Measurements from ENCODE around the gene FLACC1.

Gene FLACC1

GRCh38 chr2:201363857-201364560 lies 6.9 kb upstream of the FLACC1 start:
- peak; percentile 22 for DNase-seq (ENCODE audit: low read depth)
- peak; percentile 91 for TF ChIP-seq CTCF (IDR thresholded peaks at IDR 0.05; ENCODE audit: low read depth, low read length, missing control alignments)
- no peak overlapping the region for H3K4me3 ChIP-seq (ENCODE audit: low read depth, low read length)
- in situ Hi-C loops (cut with HindIII; ENCODE audit: low sequenced_read_pairs) = loop anchor here (10.0 kb wide), 2 partner anchors 109 to 161 kb away; no protein-coding TSS in a partner anchor

GRCh38 chr2:201362396-201362795 lies 5.3 kb upstream of the FLACC1 start:
- H3K4me3 ChIP-seq (ENCODE audit: low read depth, low read length) = no peak overlapping the region
- DNase-seq (ENCODE audit: low read depth) = no peak
- in situ Hi-C loops (cut with HindIII; ENCODE audit: low sequenced_read_pairs) = loop anchor here (10.0 kb wide), 2 partner anchors 108 to 162 kb away; no protein-coding TSS in a partner anchor
- TF ChIP-seq CTCF (IDR thresholded peaks at IDR 0.05; ENCODE audit: low read depth, low read length, missing control alignments) = no peak

- no peak overlapping the region for H3K4me3 ChIP-seq (ENCODE audit: low read depth, low read length)
These were observed 4.1 kb upstream of the FLACC1 start for GRCh38 chr2:201361078-201361733.

GRCh38 chr2:201360256-201360655 lies 3.1 kb upstream of the FLACC1 start:
- in situ Hi-C loops (cut with HindIII; ENCODE audit: low sequenced_read_pairs) = loop anchor here (10.0 kb wide), 2 partner anchors 105 to 165 kb away; no protein-coding TSS in a partner anchor
- DNase-seq (ENCODE audit: low read depth) = no peak
- no peak for TF ChIP-seq CTCF (IDR thresholded peaks at IDR 0.05; ENCODE audit: low read depth, low read length, missing control alignments)
- H3K4me3 ChIP-seq (ENCODE audit: low read depth, low read length) = no peak overlapping the region

More at GRCh38 chr2:201361078-201361733, 4.1 kb upstream of the FLACC1 start:
- TF ChIP-seq CTCF (IDR thresholded peaks at IDR 0.05; ENCODE audit: low read depth, low read length, missing control alignments) = no peak
- in situ Hi-C loops (cut with HindIII; ENCODE audit: low sequenced_read_pairs) = loop anchor here (10.0 kb wide), 2 partner anchors 106 to 164 kb away; no protein-coding TSS in a partner anchor
- no peak for DNase-seq (ENCODE audit: low read depth)

- in situ Hi-C loops (cut with HindIII; ENCODE audit: low sequenced_read_pairs) = no loop called here
- no peak for TF ChIP-seq CTCF (IDR thresholded peaks at IDR 0.05; ENCODE audit: low read depth, low read length, missing control alignments)
- no peak overlapping the region for H3K4me3 ChIP-seq (ENCODE audit: low read depth, low read length)
- peak; percentile 75 for DNase-seq (ENCODE audit: low read depth)
These were observed 1.5 kb upstream of the FLACC1 start for GRCh38 chr2:201358684-201359083.

- no peak for DNase-seq (ENCODE audit: low read depth)
- H3K4me3 ChIP-seq (ENCODE audit: low read depth, low read length) = no peak overlapping the region
- in situ Hi-C loops (cut with HindIII; ENCODE audit: low sequenced_read_pairs) = no loop called here
- TF ChIP-seq CTCF (IDR thresholded peaks at IDR 0.05; ENCODE audit: low read depth, low read length, missing control alignments) = no peak
These were observed 4.0 kb downstream of the FLACC1 start for GRCh38 chr2:201353116-201353515.
